Measurements from ENCODE around the gene ZNF397.

DNA sequence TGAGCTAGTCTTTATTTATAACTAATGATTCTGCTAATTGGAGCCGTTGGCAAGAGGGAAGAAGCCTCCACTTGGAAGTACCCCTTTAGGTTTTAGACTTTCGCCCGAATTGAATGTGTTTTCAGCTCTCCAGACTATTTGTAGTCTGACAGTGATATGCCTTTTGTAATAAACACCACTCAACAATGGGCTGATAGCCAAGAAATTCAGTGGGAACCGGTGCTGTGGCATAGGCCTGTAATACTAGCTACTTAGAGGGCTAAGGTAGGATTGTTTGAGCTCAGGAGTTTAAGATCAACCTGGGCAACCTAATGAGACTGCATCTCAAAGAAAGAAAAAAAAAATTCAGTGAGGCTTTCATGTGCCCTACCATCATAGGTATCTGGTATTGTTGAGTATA, 62.8 kb downstream of the ZNF397 start:
- TF ChIP-seq, protein P1, sequence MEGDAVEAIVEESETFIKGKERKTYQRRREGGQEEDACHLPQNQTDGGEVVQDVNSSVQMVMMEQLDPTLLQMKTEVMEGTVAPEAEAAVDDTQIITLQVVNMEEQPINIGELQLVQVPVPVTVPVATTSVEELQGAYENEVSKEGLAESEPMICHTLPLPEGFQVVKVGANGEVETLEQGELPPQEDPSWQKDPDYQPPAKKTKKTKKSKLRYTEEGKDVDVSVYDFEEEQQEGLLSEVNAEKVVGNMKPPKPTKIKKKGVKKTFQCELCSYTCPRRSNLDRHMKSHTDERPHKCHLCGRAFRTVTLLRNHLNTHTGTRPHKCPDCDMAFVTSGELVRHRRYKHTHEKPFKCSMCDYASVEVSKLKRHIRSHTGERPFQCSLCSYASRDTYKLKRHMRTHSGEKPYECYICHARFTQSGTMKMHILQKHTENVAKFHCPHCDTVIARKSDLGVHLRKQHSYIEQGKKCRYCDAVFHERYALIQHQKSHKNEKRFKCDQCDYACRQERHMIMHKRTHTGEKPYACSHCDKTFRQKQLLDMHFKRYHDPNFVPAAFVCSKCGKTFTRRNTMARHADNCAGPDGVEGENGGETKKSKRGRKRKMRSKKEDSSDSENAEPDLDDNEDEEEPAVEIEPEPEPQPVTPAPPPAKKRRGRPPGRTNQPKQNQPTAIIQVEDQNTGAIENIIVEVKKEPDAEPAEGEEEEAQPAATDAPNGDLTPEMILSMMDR (IDR thresholded peaks at IDR 0.05; ENCODE audit: low read depth, low read length, poor library complexity, severe bottlenecking): no peak
- TF ChIP-seq EZH2phosphoT487 (IDR thresholded peaks at IDR 0.05; ENCODE audit: borderline replicate concordance, low read length): no peak

Measured in DOHH2 (cell line).